ENCODE data around the gene EHD2.

The EHD2 gene

DNA sequence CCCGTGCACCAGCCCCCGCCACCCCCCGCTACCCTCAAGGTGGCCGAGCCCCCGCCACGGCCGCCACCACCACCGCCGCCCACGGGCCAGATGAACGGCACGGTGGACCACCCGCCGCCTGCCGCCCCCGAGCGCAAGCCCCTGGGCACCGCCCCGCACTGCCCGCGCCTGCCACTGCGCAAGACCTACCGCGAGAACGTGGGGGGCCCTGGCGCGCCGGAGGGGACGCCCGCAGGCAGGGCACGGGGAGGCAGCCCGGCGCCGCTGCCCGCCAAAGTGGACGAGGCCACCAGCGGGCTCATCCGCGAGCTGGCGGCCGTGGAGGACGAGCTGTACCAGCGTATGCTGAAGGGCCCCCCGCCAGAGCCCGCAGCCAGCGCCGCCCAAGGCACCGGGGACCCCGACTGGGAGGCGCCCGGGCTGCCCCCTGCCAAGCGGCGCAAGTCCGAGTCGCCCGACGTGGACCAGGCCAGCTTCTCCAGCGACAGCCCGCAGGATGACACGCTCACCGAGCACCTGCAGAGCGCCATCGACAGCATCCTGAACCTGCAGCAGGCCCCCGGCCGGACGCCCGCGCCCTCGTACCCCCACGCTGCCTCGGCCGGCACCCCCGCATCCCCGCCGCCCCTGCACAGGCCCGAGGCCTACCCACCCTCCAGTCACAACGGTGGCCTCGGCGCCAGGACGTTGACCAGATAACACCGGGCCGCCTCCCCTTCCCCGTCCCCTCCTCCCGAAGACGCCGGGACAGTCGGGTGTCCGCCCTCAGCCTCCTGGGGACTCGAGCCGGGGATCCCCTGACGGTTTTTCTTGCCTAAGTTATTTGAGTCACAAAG is 11.3 kb upstream of the EHD2 start:
- TF ChIP-seq, protein P1, sequence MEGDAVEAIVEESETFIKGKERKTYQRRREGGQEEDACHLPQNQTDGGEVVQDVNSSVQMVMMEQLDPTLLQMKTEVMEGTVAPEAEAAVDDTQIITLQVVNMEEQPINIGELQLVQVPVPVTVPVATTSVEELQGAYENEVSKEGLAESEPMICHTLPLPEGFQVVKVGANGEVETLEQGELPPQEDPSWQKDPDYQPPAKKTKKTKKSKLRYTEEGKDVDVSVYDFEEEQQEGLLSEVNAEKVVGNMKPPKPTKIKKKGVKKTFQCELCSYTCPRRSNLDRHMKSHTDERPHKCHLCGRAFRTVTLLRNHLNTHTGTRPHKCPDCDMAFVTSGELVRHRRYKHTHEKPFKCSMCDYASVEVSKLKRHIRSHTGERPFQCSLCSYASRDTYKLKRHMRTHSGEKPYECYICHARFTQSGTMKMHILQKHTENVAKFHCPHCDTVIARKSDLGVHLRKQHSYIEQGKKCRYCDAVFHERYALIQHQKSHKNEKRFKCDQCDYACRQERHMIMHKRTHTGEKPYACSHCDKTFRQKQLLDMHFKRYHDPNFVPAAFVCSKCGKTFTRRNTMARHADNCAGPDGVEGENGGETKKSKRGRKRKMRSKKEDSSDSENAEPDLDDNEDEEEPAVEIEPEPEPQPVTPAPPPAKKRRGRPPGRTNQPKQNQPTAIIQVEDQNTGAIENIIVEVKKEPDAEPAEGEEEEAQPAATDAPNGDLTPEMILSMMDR (IDR thresholded peaks at IDR 0.05; ENCODE audit: control insufficient read depth, insufficient read depth, low read depth, low read length, missing control alignments): no peak
- no peak for DNase-seq (ENCODE audit: low read depth)
- no peak overlapping the region for H3K4me3 ChIP-seq (ENCODE audit: control insufficient read depth, low read depth, low read length)

DNA sequence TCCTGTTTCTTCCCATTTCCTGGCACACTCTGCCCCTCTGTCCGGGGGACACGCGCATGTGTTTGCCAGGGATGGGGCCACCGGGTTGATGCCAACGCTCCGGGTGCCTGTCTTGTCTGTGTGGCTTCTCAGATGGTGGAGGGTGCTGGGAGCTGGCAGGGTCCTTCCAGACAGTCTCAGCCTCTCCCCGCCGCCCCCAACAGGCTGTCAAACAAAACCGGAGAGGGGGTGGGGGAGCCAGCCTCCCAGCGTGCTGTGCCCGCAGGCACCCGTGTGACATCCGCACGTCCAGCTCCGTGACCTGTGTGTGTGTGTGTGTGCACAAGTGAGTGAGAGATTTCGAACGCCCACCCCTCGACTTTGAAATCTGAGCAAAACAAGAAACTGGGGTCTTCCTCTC is 10.6 kb upstream of the EHD2 start:
- TF ChIP-seq, protein P1 (IDR thresholded peaks at IDR 0.05; ENCODE audit: control insufficient read depth, insufficient read depth, low read depth, low read length, missing control alignments): no peak
- H3K4me3 ChIP-seq (ENCODE audit: control insufficient read depth, low read depth, low read length): no peak overlapping the region

DNA sequence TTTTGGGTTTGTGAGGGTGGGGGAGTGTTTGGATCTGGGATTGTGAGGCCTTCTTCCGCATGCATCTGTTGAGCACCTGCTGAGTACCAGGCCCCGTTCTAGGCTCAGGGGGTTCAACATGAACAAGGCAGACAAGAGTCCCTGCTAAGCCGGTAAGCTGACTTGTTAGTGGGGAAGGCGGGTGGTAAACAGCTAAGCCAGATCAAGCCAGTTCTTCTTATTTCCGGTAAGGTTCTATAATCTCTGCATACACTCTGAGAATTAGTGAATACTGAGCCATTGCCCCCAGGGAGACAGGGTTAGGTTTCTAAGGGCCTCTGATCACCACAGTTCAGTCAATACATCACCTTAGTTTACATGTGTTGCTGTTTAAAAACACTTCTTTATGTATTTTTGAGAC is 9.9 kb upstream of the EHD2 start:
- H3K4me3 ChIP-seq (ENCODE audit: control insufficient read depth, low read depth, low read length): no peak overlapping the region
- no peak for DNase-seq (ENCODE audit: low read depth)
- TF ChIP-seq, protein P1 (IDR thresholded peaks at IDR 0.05; ENCODE audit: control insufficient read depth, insufficient read depth, low read depth, low read length, missing control alignments): no peak

More for the DNA sequence above, 10.6 kb upstream of the EHD2 start:
- no peak for DNase-seq (ENCODE audit: low read depth)

DNA sequence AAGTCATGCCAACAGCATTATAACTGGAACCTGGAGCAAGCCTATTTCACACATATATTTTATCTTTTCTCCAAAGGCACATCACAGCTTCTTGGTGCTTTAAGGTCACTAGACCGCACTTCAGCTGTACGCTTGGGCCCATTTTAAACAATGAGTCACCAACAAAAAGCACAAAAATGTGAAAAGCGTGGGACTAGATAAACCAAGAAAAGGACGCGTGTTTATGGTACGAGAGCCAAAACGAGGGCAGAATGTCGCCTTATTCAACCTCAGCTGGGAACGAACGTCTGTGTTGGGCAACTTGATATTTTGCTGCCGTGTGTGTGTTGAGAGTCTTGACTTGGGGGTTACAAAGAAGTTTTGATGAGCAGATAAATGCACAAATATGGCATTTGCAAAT is 9.2 kb upstream of the EHD2 start:
- TF ChIP-seq, protein P1 (IDR thresholded peaks at IDR 0.05; ENCODE audit: control insufficient read depth, insufficient read depth, low read depth, low read length, missing control alignments): no peak
- no peak for DNase-seq (ENCODE audit: low read depth)

DNA sequence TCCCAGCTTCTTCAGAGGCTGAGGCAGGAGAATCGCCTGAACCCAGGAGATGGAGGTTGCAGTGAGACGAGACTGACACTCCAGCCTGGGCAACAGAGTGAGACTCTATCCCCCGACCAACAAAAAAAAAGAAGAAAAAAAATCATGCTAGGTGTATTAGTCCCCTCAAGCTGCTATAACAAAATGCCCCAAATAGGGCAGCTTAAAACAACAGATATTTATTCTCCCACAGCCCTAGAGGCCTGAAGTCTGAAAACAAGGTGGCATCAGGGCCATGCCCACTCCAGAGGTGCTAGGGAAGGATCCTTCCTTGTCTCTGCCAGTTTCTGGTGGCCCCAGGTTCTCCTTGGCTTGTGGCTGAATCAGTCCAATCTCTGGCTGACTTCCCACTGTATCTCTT is 8.6 kb upstream of the EHD2 start:
- no peak for DNase-seq (ENCODE audit: low read depth)
- TF ChIP-seq, protein P1 (IDR thresholded peaks at IDR 0.05; ENCODE audit: control insufficient read depth, insufficient read depth, low read depth, low read length, missing control alignments): no peak
- H3K4me3 ChIP-seq (ENCODE audit: control insufficient read depth, low read depth, low read length): no peak overlapping the region

More for the DNA sequence above, 9.2 kb upstream of the EHD2 start:
- H3K4me3 ChIP-seq (ENCODE audit: control insufficient read depth, low read depth, low read length): no peak overlapping the region

DNA sequence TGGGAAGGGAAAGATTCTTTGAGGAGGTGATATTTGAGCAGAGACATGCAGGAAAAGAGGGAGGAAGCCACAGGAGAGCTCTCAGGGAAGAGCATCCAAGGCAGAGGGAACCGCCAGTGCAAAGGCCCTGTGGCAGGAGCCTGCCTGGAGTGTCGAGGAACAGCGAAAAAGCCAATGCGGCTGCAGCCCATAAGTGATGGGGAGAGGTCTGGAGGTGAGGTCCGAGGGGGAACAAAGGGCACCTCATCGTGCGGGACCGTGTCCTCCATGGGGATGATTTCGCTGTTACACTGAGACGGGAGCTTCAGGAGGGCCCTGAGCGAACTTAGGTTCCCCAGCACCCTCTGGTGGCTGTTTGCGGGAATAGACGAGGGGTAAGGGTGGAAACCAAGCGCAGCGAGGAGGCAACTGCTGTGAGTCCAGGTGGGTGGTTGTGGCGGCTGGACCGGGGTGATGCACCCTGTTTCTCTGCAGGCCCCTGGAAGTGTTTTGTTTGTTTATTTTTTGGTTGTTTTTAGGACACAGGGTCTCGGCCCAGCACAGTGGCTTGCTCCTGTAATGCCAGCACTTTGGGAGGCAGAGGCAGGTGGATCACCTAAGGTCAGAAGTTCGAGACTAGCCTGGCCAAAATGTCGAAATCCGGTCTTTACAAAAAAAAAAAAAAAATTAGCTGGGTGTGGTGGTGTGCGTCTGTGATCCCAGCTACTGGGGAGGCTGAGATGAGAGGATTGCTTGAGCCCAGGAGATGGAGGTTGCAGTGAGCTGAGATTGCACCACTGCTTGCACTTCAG is 5.9 kb upstream of the EHD2 start:
- no peak for DNase-seq (ENCODE audit: low read depth)
- no peak overlapping the region for H3K4me3 ChIP-seq (ENCODE audit: control insufficient read depth, low read depth, low read length)
- TF ChIP-seq, protein P1 (IDR thresholded peaks at IDR 0.05; ENCODE audit: control insufficient read depth, insufficient read depth, low read depth, low read length, missing control alignments): peak; percentile 88

Measured in AG09309 (cell line).